Inferior parietal cortex (tissue), 1 donor: ENCODE results near the gene SHC3.
"Not testable (repeated sequence)": the region's sequence is repeated elsewhere in the genome, so short reads cannot be mapped to it uniquely, and the experiment has no call there.

ENCODE experiments used
- DNase-seq: peaks from one replicate; pipeline ENCODE4 v3.0.0-alpha.2; 2016; ENCODE audit errors: extremely low spot score

The SHC3 gene, protein sequence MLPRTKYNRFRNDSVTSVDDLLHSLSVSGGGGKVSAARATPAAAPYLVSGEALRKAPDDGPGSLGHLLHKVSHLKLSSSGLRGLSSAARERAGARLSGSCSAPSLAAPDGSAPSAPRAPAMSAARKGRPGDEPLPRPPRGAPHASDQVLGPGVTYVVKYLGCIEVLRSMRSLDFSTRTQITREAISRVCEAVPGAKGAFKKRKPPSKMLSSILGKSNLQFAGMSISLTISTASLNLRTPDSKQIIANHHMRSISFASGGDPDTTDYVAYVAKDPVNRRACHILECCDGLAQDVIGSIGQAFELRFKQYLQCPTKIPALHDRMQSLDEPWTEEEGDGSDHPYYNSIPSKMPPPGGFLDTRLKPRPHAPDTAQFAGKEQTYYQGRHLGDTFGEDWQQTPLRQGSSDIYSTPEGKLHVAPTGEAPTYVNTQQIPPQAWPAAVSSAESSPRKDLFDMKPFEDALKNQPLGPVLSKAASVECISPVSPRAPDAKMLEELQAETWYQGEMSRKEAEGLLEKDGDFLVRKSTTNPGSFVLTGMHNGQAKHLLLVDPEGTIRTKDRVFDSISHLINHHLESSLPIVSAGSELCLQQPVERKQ

GRCh38 chr9:89177944-89178829 lies at the start of gene SHC3:
Gene SHC3, minus strand, starts transcription at chr9:89178818. Its CDS starts 358 bp downstream, at chr9:89178460.
- no peak for DNase-seq

DNA sequence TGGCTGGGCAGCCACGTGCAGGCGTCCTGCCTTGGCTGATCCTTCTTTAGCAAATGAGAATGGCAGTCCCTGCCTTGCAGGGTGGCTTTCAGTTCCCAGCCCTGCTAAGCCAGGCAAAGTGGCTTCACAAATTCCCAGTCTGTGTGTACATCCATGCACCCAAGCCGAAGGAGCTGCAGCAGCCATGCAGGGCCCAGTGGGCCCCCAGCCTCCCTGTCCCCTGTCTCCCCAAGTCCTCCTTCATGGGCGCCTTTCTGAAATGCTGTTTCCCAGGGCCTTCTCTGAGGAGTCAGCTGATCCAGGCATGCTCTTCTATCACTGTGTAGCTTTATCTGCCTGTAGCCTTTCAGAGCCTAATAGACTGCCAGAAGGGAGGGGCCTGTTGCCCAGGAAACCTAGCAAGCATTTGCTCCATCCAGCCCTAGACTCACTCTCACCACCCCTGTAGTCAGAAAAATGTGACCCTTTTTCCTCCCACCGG lies 47.4 kb upstream of the SHC3 start:
- no peak for DNase-seq

DNA sequence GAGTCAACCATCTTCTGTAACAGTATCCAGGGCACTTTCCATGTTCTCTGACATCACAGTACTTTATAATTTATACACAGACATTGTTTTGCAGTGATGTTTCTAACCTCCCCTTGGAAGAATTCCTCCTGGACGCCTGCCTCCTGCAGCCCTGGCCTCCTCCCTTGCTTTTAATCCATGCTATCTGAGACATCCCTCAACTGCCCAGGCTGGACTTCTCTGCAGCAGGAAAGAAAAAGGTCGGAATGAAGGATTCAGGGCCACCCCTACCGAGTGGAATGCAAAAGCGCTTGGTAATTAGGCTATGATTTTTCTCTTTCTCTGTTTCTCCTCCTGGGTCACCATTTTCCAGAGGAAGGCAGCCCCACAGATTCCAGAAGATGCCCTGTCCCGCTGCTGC lies 47.0 kb upstream of the SHC3 start:
- DNase-seq, result no peak

GRCh38 chr9:89225036-89225435 lies 46.4 kb upstream of the SHC3 start:
- no peak for DNase-seq

GRCh38 chr9:89224633-89225032 lies 46.0 kb upstream of the SHC3 start:
- no peak for DNase-seq

GRCh38 chr9:89223396-89223977 lies 44.9 kb upstream of the SHC3 start:
- no peak for DNase-seq

DNA sequence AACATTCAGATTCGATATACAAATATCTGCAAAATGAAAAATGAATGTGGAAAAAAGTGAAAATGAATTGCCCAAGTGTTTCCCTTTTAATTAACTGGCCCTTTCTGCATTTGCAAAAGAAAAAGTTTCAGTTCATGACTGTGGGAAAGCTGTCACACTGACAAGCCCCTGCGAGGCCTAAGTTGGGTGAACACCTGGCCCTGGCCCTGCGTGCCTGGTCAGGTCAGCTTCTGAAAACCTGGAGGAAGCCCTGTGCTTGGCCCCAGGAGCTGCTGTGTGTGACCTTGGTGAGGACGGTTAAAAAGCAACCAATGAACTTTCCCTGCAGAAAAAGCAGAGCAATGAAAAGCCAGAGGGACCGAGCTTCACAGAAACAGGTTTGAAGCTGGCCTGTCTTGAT lies 41.0 kb upstream of the SHC3 start:
- DNase-seq, result no peak

GRCh38 chr9:89218040-89218928 lies 39.7 kb upstream of the SHC3 start:
- peak; percentile 36 for DNase-seq

GRCh38 chr9:89215342-89215741 lies 36.7 kb upstream of the SHC3 start:
- no peak for DNase-seq

DNA sequence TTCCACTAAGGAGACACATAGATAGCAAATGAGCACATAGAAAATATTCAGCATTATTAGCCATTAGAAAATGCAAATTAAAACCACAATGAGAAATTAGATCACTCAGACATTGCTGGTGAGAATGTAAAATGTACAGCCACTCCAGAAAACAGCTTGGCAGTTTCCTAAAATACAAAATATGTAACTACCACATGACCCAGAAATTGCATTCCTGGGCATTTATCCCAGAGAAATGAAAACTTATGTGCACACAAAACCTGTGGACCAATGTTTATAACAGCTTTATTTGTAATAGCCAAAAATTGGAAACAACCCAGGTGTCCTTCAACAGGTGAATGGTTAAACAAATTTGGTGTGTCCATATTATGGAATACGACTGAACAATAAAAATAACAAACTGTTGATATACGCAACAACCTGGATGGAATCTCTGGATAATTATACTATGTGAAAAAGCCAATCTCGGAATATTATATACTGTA lies 34.8 kb upstream of the SHC3 start:
- no peak for DNase-seq

- no peak for DNase-seq
These were observed 33.6 kb upstream of the SHC3 start for GRCh38 chr9:89212171-89212570.

DNA sequence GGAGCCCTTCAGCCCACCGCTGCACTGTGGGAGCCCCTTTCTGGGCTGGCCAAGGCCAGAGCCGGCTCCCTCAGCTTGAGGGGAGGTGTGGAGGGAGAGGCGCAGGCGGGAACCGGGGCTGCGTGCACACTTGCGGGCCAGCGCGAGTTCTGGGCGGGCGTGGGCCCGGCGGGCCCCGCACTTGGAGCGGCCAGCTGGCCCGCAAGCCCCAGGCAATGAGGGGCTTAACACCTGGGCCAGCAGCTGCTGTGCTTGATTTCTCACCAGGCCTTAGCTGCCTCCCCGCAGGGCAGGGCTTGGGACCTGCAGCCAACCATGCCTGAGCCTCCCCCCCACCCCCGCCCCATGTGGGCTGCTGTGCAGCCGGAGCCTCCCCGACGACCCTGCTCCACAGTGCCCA lies 30.7 kb upstream of the SHC3 start:
- DNase-seq, result not testable (repeated sequence)

- DNase-seq, result no peak
These were observed 28.4 kb upstream of the SHC3 start for GRCh38 chr9:89207026-89207425.

- no peak for DNase-seq
These were observed 26.2 kb upstream of the SHC3 start for GRCh38 chr9:89204801-89205200.

DNA sequence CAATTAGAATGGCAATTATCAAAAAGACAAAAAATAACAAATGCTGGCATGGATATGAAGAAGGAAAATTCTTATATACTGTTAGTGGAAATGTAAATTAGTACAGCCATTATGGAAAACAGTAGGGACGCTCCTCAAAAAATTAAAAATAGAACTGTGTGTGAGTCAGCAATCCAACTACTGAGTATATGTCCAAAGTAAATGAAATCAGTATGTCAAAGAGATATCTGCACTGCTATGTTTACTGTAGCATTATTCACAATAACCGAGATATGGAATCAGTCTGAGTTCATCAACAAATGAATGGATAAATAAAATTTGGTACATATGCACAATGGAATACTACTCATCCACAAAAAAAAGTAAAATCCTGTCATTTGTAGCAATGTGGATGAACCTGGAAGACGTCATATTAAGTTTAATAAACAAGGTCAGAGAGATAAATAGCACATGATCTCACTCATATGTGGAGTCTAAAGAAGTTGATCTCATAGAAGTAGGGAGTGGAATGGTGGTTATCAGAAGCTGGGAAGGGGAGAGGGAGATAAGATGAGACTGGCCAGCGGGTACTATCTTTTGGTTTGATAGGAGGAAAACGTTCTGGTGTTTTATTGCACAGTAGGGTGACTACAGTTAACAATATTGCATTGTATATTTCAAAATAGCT lies 16.6 kb upstream of the SHC3 start:
- no peak for DNase-seq

DNA sequence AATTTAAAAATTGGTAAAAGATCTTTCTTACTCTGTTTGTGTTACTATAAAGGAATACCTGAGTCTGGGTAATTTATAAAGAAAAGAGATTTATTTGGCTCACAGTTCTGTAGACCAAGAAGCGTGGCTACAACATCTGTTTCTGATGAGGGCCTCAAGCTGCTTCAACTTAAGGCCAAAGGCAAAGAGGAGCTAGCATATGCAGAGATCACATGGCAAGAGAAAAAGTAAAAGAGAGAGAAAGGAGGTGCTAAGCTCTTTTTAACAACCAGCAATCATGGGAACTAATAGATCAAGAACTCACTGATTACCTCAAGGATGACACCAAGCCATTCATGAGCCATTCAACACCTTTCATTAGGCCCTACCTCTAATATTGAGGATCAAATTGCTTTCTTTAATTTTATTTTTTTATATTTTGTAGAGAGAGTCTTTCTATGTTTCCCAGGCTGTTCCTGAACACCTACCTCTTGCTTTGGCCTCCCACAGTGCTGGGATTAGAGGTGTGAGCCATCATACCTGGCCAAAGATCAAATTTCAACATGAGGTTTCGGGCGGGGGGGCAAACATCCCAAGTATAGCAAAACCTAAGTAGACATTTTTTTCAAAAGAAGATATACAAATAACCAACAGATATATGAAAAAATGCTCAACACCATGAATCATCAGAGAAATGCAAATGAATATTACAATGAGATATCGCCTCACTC lies 16.0 kb upstream of the SHC3 start:
- DNase-seq, result no peak

GRCh38 chr9:89191004-89191403 lies 12.4 kb upstream of the SHC3 start:
- DNase-seq, result no peak

- DNase-seq, result no peak
These were observed 10.6 kb upstream of the SHC3 start for GRCh38 chr9:89189215-89189614.

GRCh38 chr9:89187950-89188349 lies 9.3 kb upstream of the SHC3 start:
- no peak for DNase-seq

- DNase-seq, result no peak
These were observed 8.9 kb upstream of the SHC3 start for GRCh38 chr9:89187541-89187940.
